Liver (tissue), 3 donors: ENCODE results near the gene CHMP1A.

ENCODE experiments used
- ATF3 ChIP-seq: IDR thresholded peaks from 2 replicates; pipeline ENCODE4 v1.6.1; 2016; ENCODE audit warnings: antibody characterized with exemption
- CTCF ChIP-seq: fragments of 150-350 bp; IDR thresholded peaks from 2 replicates; pipeline ENCODE4 v1.5.1; 2017; ENCODE audit warnings: improper control_type of control experiment, low read depth, low read length; ENCODE audit not compliant: missing input control
- FOXA1 ChIP-seq: IDR thresholded peaks from 2 replicates; pipeline ENCODE4 v1.6.1; 2016; ENCODE audit warnings: antibody characterized with exemption
- GABPA ChIP-seq, 2 donors: IDR thresholded peaks in 1 of 2; conservative IDR thresholded peaks in 1 of 2; 2 replicates each; pipeline ENCODE4 v1.6.1; 2016; ENCODE audit warnings: antibody characterized with exemption in 2 of 2, mild to moderate bottlenecking in 1 of 2, moderate library complexity in 1 of 2
- JUND ChIP-seq, 2 donors: IDR thresholded peaks; 2 replicates each; pipeline ENCODE4 v1.6.1; 2016; ENCODE audit warnings: antibody characterized with exemption in 2 of 2
- MAX ChIP-seq: IDR thresholded peaks from 2 replicates; pipeline ENCODE4 v1.6.1; 2016; ENCODE audit warnings: antibody characterized with exemption
- REST ChIP-seq: IDR thresholded peaks from 2 replicates; pipeline ENCODE4 v1.6.1; 2016; ENCODE audit warnings: antibody characterized with exemption, mild to moderate bottlenecking
- SP1 ChIP-seq: IDR thresholded peaks from 2 replicates; pipeline ENCODE4 v1.6.1; 2018; ENCODE audit warnings: antibody characterized with exemption, mild to moderate bottlenecking
- TAF1 ChIP-seq: conservative IDR thresholded peaks from 2 replicates; pipeline ENCODE4 v1.6.1; 2016; ENCODE audit warnings: antibody characterized with exemption, mild to moderate bottlenecking
- ZBTB33 ChIP-seq: IDR thresholded peaks from 2 replicates; pipeline ENCODE4 v1.6.1; 2016; ENCODE audit warnings: antibody characterized with exemption
- donor health status: healthy.
- donor health status: healthy.

GRCh38 chr16:89646270-89646669 lies 11.2 kb downstream of the CHMP1A start:
- TF ChIP-seq CTCF (no peak), GABPA (IDR thresholded peaks at IDR 0.05 in 1 of 2, conservative IDR thresholded peaks at IDR 0.05 in 1 of 2) (no peak), SP1 (no peak), FOXA1 (no peak), ATF3 (no peak), REST (no peak), JUND (IDR thresholded peaks at IDR 0.05) (no peak), TAF1 (no peak), MAX (no peak), ZBTB33 (no peak)
